GM18868 (cell line): ENCODE data around the gene TBCE.

ENCODE experiments used
- ATAC-seq: cut with Tn5 transposase; IDR thresholded peaks from one replicate; pipeline ENCODE4 v1.9.1; 2021; ENCODE audit warnings: mild to moderate bottlenecking, moderate library complexity; ENCODE audit not compliant: unreplicated experiment

The TBCE gene

GRCh38 chr1:235409042-235409820 is 42.0 kb downstream of the TBCE start:
- no peak for ATAC-seq

GRCh38 chr1:235410467-235410866 is 43.2 kb downstream of the TBCE start:
- no peak for ATAC-seq

GRCh38 chr1:235411489-235412486 is 44.6 kb downstream of the TBCE start:
- ATAC-seq: no peak

- ATAC-seq: peak; percentile 82
Measured at GRCh38 chr1:235415008-235415904, 48.0 kb downstream of the TBCE start.

- no peak for ATAC-seq
Measured at GRCh38 chr1:235416662-235417049, 49.4 kb downstream of the TBCE start.

- no peak for ATAC-seq
Measured at GRCh38 chr1:235417086-235417697, 50.0 kb downstream of the TBCE start.

GRCh38 chr1:235421751-235422150 is 54.5 kb downstream of the TBCE start:
- no peak for ATAC-seq

- ATAC-seq: peak; percentile 81
Measured at GRCh38 chr1:235423214-235423652, 56.0 kb downstream of the TBCE start.

GRCh38 chr1:235424092-235424491 is 56.9 kb downstream of the TBCE start:
- ATAC-seq: no peak

GRCh38 chr1:235425357-235425756 is 58.1 kb downstream of the TBCE start:
- no peak for ATAC-seq

GRCh38 chr1:235426143-235426542 is 58.9 kb downstream of the TBCE start:
- ATAC-seq: no peak

- ATAC-seq: no peak
Measured at GRCh38 chr1:235426680-235427079, 59.5 kb downstream of the TBCE start.

GRCh38 chr1:235427447-235427846 is 60.2 kb downstream of the TBCE start:
- ATAC-seq: no peak

GRCh38 chr1:235429143-235429542 is 61.9 kb downstream of the TBCE start:
- ATAC-seq: no peak

GRCh38 chr1:235430991-235431390 is 63.8 kb downstream of the TBCE start:
- no peak for ATAC-seq

- ATAC-seq: no peak
Measured at GRCh38 chr1:235434001-235434400, 66.8 kb downstream of the TBCE start.

- no peak for ATAC-seq
Measured at GRCh38 chr1:235441159-235441685, 74.0 kb downstream of the TBCE start.

GRCh38 chr1:235442788-235443429 is 75.7 kb downstream of the TBCE start:
- ATAC-seq: no peak

GRCh38 chr1:235448616-235449015 is 81.4 kb downstream of the TBCE start:
- no peak for ATAC-seq

- no peak for ATAC-seq
Measured at GRCh38 chr1:235450433-235450832, 83.2 kb downstream of the TBCE start.
